Measurements from ENCODE around the gene FAM114A2. TPM values are rescaled to one million over a fixed set of nuclear protein-coding genes. Genes with fewer than 3 reads are reported as not detected.
"Not testable (repeated sequence)": the region's sequence is repeated elsewhere in the genome, so short reads cannot be mapped to it uniquely, and the experiment has no call there.

FAM114A2 gene
- total and polyA plus RNA-seq, 10 donors: 6.3 to 37.3 (median 31.7) TPM

DNA sequence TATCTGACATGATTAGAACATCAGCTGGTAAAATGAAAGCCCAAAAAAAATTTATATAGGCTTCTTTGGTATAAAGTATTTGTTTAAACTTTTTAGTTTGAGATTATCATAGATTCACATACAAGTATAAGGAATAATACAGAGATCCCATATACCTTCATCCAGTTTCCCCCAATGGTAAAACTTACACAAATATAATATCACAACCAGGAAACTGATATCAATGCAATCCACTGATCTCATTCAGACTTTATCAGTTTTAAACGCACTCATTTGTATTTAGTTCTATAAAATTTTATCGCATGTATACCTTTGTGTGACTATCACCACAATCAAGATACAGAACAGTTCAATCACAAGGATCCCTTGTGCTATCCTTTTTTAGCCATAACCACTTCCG is 3.8 kb downstream of the FAM114A2 start:
- 93 to 98% (median 96%) methylated on average over 3 of the region's 3 CpGs for WGBS, 5 donors

DNA sequence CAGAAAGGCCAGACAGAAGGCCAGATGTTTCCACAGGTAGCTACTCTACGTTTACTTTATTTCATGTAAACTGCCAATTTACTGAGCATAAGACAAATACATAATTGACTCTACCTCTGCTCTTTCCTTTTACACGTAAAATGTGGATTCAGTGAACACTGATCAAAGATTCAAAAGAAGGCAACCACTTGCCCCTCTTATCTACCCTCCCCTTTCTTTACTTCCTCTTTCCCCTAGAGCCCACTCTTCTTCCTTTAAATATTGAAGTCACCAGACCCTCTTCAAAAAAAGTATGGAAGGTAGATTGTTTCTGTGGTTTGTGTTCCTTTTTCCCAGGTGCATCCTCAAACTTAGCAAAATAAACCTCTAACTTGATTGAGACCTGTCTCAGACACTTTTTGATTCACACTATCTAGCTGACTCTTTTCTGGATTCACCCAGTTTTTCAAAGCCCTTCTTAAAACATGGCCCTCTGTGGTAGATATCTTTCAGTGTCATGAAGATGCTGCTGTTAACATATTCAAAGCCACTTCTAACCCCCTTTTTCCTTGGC is 6.7 kb downstream of the FAM114A2 start:
- Histone ChIP-seq H3K27me3 (replicated peaks in 1 of 7) (no peaks in the 10 kb centered on the region), H3K36me3 (peaks cover 0 to 68% (median 16%) of the 10 kb centered on the region in 6 donors), H3K4me3 (no peak overlapping the region), H3K27ac (no peak overlapping the region), H3K4me1 (peaks cover 0 to 7% (median 2%) of the 10 kb centered on the region in 6 donors), H3K9me3 (no peaks in the 10 kb centered on the region)
- intact Hi-C loops (cut with DNase I; ENCODE audit: low total_unique reads): no loop called here
- TF ChIP-seq POLR2AphosphoS5 (IDR thresholded peaks at IDR 0.05) (no peak), POLR2A (IDR thresholded peaks at IDR 0.05) (no peak)
- TF ChIP-seq, protein P1, sequence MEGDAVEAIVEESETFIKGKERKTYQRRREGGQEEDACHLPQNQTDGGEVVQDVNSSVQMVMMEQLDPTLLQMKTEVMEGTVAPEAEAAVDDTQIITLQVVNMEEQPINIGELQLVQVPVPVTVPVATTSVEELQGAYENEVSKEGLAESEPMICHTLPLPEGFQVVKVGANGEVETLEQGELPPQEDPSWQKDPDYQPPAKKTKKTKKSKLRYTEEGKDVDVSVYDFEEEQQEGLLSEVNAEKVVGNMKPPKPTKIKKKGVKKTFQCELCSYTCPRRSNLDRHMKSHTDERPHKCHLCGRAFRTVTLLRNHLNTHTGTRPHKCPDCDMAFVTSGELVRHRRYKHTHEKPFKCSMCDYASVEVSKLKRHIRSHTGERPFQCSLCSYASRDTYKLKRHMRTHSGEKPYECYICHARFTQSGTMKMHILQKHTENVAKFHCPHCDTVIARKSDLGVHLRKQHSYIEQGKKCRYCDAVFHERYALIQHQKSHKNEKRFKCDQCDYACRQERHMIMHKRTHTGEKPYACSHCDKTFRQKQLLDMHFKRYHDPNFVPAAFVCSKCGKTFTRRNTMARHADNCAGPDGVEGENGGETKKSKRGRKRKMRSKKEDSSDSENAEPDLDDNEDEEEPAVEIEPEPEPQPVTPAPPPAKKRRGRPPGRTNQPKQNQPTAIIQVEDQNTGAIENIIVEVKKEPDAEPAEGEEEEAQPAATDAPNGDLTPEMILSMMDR (IDR thresholded peaks at IDR 0.05 in 8 of 11, conservative IDR thresholded peaks at IDR 0.05 in 3 of 11): no peak
- no peak for DNase-seq
- WGBS, 5 donors: 74 to 83% (median 82%) methylated on average over 2 of the region's 2 CpGs

More for the DNA sequence above, 3.8 kb downstream of the FAM114A2 start:
- H3K9me3 ChIP-seq: no peaks in the 10 kb centered on the region
- H3K4me3 ChIP-seq: no peak overlapping the region
- H3K4me1 ChIP-seq: peaks cover 8 to 29% (median 22%) of the 10 kb centered on the region in 6 donors
- H3K27me3 ChIP-seq (replicated peaks in 1 of 7): no peaks in the 10 kb centered on the region
- peaks cover 0 to 38% (median 3%) of the 10 kb centered on the region in 6 donors for H3K36me3 ChIP-seq
- intact Hi-C loops (cut with DNase I; ENCODE audit: low total_unique reads): no loop called here
- no peak overlapping the region for H3K27ac ChIP-seq
- no peak for TF ChIP-seq POLR2AphosphoS5 (IDR thresholded peaks at IDR 0.05)
- TF ChIP-seq, protein P1 (IDR thresholded peaks at IDR 0.05 in 8 of 11, conservative IDR thresholded peaks at IDR 0.05 in 3 of 11): no peak
- no peak for TF ChIP-seq POLR2A (IDR thresholded peaks at IDR 0.05)
- DNase-seq: no peak

DNA sequence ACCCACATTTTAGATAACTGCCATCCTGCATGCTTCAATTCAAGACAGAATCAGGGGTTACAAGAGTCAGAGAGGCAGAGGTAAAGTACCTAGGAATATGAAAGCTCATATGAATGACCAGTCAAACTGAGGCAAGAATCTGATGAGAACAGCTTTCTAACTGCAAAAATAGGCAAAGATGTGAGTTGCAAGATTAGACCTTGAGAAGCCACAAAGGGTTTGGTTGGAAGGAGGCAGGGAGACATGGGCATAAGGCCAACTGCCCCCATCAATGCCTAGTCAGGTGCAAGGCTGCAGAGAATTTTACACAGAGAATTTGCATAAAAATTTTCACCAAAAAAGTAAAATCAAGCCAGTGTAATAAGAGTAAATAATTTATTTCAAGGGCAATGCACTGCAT is 12.8 kb downstream of the FAM114A2 start:
- intact Hi-C loops (cut with DNase I; ENCODE audit: low total_unique reads): no loop called here
- no peaks in the 10 kb centered on the region for H3K9me3 ChIP-seq
- DNase-seq: no peak
- TF ChIP-seq, protein P1 (IDR thresholded peaks at IDR 0.05 in 8 of 11, conservative IDR thresholded peaks at IDR 0.05 in 3 of 11): no peak
- TF ChIP-seq POLR2AphosphoS5 (IDR thresholded peaks at IDR 0.05): no peak
- no peak for TF ChIP-seq POLR2A (IDR thresholded peaks at IDR 0.05)
- no peaks in the 10 kb centered on the region for H3K27me3 ChIP-seq (replicated peaks in 1 of 7)
- H3K36me3 ChIP-seq: peaks cover 0 to 87% (median 40%) of the 10 kb centered on the region in 6 donors
- no peak overlapping the region for H3K4me3 ChIP-seq
- no peaks in the 10 kb centered on the region for H3K4me1 ChIP-seq
- no peak overlapping the region for H3K27ac ChIP-seq

DNA sequence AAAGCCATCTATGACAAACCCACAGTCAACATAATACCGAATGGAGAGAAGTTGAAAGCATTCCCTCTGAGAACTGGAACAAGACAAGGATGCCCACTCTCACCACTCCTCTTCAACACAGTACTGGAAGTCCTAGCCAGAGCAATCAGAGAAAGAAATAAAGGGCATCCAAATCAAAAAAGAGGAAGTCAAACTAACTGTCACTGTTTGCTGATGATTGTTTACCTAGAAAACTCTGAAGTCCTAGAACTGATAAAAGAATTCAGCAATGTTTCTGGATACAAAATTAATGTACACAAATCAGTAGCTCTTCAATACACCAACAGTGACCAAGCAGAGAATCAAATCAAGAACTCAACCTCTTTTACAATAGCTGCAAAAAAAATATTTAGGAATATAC is 19.8 kb downstream of the FAM114A2 start:
- H3K27ac ChIP-seq; intact Hi-C loops (cut with DNase I; ENCODE audit: low total_unique reads); H3K9me3 ChIP-seq; H3K27me3 ChIP-seq (replicated peaks in 1 of 7); H3K4me1 ChIP-seq; H3K4me3 ChIP-seq; DNase-seq: not testable (repeated sequence)
- WGBS, 5 donors: 80 to 98% (median 95%) methylated on average over 1 of the region's 1 CpG
- H3K36me3 ChIP-seq: peaks cover 0 to 83% (median 32%) of the 10 kb centered on the region in 6 donors

All from spleen (tissue), 11 donors.